GM20431 (cell line): Measurements from ENCODE around the gene FAM50A.

Experiments used
- in situ Hi-C: fragments of 300-500 bp; cut with MseI, MboI; formaldehyde crosslinking; loops from one replicate; pipeline ENCODE4 v1.15.0; 2020; ENCODE audit warnings: low sequenced_read_pairs; ENCODE audit not compliant: unreplicated experiment

FAM50A gene

GRCh38 chrX:154478728-154479622 is 35.0 kb downstream of the FAM50A start, which contains the start of gene LAGE3:
Gene LAGE3, minus strand, starts transcription at chrX:154479281. Its CDS starts 366 bp downstream, at chrX:154478915.
- in situ Hi-C loops = no loop called here

GRCh38 chrX:154481195-154481594 is 37.3 kb downstream of the FAM50A start:
- in situ Hi-C loops = no loop called here

GRCh38 chrX:154481911-154482601 is 38.1 kb downstream of the FAM50A start:
- in situ Hi-C loops = no loop called here

GRCh38 chrX:154482786-154483185 is 38.8 kb downstream of the FAM50A start:
- in situ Hi-C loops = no loop called here

- in situ Hi-C loops = no loop called here
Measured at GRCh38 chrX:154483325-154483724, 39.4 kb downstream of the FAM50A start.

GRCh38 chrX:154484255-154485149 is 40.6 kb downstream of the FAM50A start:
- in situ Hi-C loops = no loop called here

GRCh38 chrX:154485150-154486051 is 41.5 kb downstream of the FAM50A start:
- in situ Hi-C loops = no loop called here

GRCh38 chrX:154486052-154486395 is 42.1 kb downstream of the FAM50A start:
- in situ Hi-C loops = no loop called here

- in situ Hi-C loops = no loop called here
Measured at GRCh38 chrX:154486396-154487207, 42.7 kb downstream of the FAM50A start, which contains the start of gene UBL4A. Gene UBL4A, minus strand, starts transcription at chrX:154486615. Its CDS starts 31 bp downstream, at chrX:154486584.

- in situ Hi-C loops = no loop called here
Measured at GRCh38 chrX:154487518-154488290, 43.8 kb downstream of the FAM50A start.

GRCh38 chrX:154488336-154489075 is 44.6 kb downstream of the FAM50A start:
- in situ Hi-C loops = no loop called here

GRCh38 chrX:154489182-154489581 is 45.2 kb downstream of the FAM50A start:
- in situ Hi-C loops = no loop called here

GRCh38 chrX:154490021-154490413 is 46.1 kb downstream of the FAM50A start:
- in situ Hi-C loops = no loop called here

- in situ Hi-C loops = no loop called here
Measured at GRCh38 chrX:154490414-154491083, 46.6 kb downstream of the FAM50A start, which contains the start of gene SLC10A3. Gene SLC10A3, minus strand, starts transcription at chrX:154490629. Its CDS starts 1,689 bp downstream, at chrX:154488940.

GRCh38 chrX:154494715-154495114 is 50.8 kb downstream of the FAM50A start:
- in situ Hi-C loops = no loop called here

- in situ Hi-C loops = no loop called here
Measured at GRCh38 chrX:154495472-154495922, 51.6 kb downstream of the FAM50A start.
